ENCODE results near the gene KCNJ6. TPM values are rescaled to one million over a fixed set of nuclear protein-coding genes. Genes with fewer than 3 reads are reported as not detected.
A peak's percentile ranks its signal among the peaks of the same experiment; 100 is the strongest.

KCNJ6 gene
- total and polyA plus RNA-seq, 9 of the 15 experiments (the other 6 are each of a cell fraction or from before 2014, with no cell fraction given): 0.06 to 0.21 (median 0.13) TPM; not detected in 1

DNA sequence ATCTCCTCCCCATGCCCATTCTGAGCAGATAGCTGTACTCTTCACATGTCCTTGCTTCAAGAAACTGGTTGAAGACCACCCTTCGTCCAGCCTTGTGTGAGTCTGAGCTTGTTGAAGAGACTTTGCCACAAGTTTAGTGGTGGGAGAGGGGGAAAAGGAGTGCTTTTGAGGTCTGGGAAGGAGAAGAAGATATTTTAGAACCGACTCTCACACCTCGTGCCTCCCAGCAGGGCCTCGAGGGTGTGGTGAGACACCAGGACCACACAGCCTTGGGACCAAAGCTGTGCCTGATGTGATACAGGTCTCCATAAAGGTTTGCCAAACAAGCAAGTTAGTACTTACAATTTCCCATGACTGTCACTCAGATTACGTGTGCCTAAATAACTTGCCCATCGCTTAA lies 347.8 kb downstream of the KCNJ6 start:
- no peak overlapping the region for H3K4me2 ChIP-seq (ENCODE audit: insufficient read depth, low read length)
- H3K79me2 ChIP-seq (ENCODE audit: control insufficient read depth, insufficient read depth, low read length): peaks cover 2% of the 10 kb centered on the region
- H3K36me3 ChIP-seq (ENCODE audit: control insufficient read depth, insufficient read depth, low read length): no peaks in the 10 kb centered on the region
- H3K9me1 ChIP-seq (ENCODE audit: control insufficient read depth, insufficient read depth, low read length): no peaks in the 10 kb centered on the region
- ChIA-PET CTCF (ENCODE audit: low intra/inter-chr PET ratio) (interaction anchor here (0.7 kb wide), 1 partner anchor 50 kb away, joined by 3 read pairs; no protein-coding TSS in a partner anchor), POLR2A (interaction anchor here (0.6 to 1.5 kb wide), 3 partner anchors 27 to 347 kb away, joined by 3 to 4 read pairs (median 3); no protein-coding TSS in a partner anchor)
- FAIRE-seq: no peak
- no peak overlapping the region for H3K4me3 ChIP-seq
- intact Hi-C loops (cut with micrococcal nuclease) (loop anchor here (10.0 kb wide), 1 partner anchor 344 kb away; no protein-coding TSS in a partner anchor), in situ Hi-C loops (cut with MboI) (no loop called here)
- no TSS peak for BruUV-seq (replicated peaks)
- WGBS (ENCODE audit: insufficient coverage, low coverage, missing lambda C conversion rate): 34% methylated on average over 6 of the region's 6 CpGs
- no peaks in the 10 kb centered on the region for H4K20me1 ChIP-seq (replicated peaks; ENCODE audit: control insufficient read depth, insufficient read depth, low read length)
- H3K4me1 ChIP-seq (replicated peaks in 1 of 2; ENCODE audit: control insufficient read depth in 2 of 2, insufficient read depth in 2 of 2, low read length in 2 of 2): peaks cover 22 to 34% of the 10 kb centered on the region in 2 experiments
- H2AFZ ChIP-seq (ENCODE audit: low read depth, low read length): peak overlapping the region; percentile 74
- TF ChIP-seq, protein P1, sequence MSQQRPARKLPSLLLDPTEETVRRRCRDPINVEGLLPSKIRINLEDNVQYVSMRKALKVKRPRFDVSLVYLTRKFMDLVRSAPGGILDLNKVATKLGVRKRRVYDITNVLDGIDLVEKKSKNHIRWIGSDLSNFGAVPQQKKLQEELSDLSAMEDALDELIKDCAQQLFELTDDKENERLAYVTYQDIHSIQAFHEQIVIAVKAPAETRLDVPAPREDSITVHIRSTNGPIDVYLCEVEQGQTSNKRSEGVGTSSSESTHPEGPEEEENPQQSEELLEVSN (IDR thresholded peaks at IDR 0.05; ENCODE audit: borderline replicate concordance in 1 of 2, extremely low read depth in 1 of 2, insufficient read depth in 1 of 2, insufficient read length in 1 of 2, low read depth in 1 of 2, low read length in 1 of 2, poor library complexity in 1 of 2, severe bottlenecking in 1 of 2): peak in 1 of 2 experiments; percentile 34
- peak; percentile 67 for TF ChIP-seq L3MBTL2 (IDR thresholded peaks at IDR 0.05)
- TF ChIP-seq, protein P2, sequence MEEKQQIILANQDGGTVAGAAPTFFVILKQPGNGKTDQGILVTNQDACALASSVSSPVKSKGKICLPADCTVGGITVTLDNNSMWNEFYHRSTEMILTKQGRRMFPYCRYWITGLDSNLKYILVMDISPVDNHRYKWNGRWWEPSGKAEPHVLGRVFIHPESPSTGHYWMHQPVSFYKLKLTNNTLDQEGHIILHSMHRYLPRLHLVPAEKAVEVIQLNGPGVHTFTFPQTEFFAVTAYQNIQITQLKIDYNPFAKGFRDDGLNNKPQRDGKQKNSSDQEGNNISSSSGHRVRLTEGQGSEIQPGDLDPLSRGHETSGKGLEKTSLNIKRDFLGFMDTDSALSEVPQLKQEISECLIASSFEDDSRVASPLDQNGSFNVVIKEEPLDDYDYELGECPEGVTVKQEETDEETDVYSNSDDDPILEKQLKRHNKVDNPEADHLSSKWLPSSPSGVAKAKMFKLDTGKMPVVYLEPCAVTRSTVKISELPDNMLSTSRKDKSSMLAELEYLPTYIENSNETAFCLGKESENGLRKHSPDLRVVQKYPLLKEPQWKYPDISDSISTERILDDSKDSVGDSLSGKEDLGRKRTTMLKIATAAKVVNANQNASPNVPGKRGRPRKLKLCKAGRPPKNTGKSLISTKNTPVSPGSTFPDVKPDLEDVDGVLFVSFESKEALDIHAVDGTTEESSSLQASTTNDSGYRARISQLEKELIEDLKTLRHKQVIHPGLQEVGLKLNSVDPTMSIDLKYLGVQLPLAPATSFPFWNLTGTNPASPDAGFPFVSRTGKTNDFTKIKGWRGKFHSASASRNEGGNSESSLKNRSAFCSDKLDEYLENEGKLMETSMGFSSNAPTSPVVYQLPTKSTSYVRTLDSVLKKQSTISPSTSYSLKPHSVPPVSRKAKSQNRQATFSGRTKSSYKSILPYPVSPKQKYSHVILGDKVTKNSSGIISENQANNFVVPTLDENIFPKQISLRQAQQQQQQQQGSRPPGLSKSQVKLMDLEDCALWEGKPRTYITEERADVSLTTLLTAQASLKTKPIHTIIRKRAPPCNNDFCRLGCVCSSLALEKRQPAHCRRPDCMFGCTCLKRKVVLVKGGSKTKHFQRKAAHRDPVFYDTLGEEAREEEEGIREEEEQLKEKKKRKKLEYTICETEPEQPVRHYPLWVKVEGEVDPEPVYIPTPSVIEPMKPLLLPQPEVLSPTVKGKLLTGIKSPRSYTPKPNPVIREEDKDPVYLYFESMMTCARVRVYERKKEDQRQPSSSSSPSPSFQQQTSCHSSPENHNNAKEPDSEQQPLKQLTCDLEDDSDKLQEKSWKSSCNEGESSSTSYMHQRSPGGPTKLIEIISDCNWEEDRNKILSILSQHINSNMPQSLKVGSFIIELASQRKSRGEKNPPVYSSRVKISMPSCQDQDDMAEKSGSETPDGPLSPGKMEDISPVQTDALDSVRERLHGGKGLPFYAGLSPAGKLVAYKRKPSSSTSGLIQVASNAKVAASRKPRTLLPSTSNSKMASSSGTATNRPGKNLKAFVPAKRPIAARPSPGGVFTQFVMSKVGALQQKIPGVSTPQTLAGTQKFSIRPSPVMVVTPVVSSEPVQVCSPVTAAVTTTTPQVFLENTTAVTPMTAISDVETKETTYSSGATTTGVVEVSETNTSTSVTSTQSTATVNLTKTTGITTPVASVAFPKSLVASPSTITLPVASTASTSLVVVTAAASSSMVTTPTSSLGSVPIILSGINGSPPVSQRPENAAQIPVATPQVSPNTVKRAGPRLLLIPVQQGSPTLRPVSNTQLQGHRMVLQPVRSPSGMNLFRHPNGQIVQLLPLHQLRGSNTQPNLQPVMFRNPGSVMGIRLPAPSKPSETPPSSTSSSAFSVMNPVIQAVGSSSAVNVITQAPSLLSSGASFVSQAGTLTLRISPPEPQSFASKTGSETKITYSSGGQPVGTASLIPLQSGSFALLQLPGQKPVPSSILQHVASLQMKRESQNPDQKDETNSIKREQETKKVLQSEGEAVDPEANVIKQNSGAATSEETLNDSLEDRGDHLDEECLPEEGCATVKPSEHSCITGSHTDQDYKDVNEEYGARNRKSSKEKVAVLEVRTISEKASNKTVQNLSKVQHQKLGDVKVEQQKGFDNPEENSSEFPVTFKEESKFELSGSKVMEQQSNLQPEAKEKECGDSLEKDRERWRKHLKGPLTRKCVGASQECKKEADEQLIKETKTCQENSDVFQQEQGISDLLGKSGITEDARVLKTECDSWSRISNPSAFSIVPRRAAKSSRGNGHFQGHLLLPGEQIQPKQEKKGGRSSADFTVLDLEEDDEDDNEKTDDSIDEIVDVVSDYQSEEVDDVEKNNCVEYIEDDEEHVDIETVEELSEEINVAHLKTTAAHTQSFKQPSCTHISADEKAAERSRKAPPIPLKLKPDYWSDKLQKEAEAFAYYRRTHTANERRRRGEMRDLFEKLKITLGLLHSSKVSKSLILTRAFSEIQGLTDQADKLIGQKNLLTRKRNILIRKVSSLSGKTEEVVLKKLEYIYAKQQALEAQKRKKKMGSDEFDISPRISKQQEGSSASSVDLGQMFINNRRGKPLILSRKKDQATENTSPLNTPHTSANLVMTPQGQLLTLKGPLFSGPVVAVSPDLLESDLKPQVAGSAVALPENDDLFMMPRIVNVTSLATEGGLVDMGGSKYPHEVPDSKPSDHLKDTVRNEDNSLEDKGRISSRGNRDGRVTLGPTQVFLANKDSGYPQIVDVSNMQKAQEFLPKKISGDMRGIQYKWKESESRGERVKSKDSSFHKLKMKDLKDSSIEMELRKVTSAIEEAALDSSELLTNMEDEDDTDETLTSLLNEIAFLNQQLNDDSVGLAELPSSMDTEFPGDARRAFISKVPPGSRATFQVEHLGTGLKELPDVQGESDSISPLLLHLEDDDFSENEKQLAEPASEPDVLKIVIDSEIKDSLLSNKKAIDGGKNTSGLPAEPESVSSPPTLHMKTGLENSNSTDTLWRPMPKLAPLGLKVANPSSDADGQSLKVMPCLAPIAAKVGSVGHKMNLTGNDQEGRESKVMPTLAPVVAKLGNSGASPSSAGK (IDR thresholded peaks at IDR 0.05): peak; percentile 58
- TF ChIP-seq, protein P3, sequence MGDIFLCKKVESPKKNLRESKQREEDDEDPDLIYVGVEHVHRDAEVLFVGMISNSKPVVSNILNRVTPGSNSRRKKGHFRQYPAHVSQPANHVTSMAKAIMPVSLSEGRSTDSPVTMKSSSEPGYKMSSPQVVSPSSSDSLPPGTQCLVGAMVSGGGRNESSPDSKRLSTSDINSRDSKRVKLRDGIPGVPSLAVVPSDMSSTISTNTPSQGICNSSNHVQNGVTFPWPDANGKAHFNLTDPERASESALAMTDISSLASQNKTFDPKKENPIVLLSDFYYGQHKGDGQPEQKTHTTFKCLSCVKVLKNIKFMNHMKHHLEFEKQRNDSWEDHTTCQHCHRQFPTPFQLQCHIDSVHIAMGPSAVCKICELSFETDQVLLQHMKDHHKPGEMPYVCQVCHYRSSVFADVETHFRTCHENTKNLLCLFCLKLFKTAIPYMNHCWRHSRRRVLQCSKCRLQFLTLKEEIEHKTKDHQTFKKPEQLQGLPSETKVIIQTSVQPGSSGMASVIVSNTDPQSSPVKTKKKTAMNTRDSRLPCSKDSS (IDR thresholded peaks at IDR 0.05; ENCODE audit: low read depth, partially characterized antibody): no peak
- H3K9me3 ChIP-seq (replicated peaks; ENCODE audit: control insufficient read depth, insufficient read depth, low read depth, low read length): no peaks in the 10 kb centered on the region
- H3K9ac ChIP-seq (ENCODE audit: insufficient read depth in 1 of 2, low read depth in 2 of 2, low read length in 2 of 2): no peak overlapping the region
- no peaks in the 10 kb centered on the region; a peak in 1 of 5 replicates for H3K27me3 ChIP-seq (ENCODE audit: control insufficient read depth in 2 of 2, insufficient read depth in 2 of 2, low read length in 2 of 2)
- no peak for DNase-seq (ENCODE audit: extremely low read depth in 1 of 4, low spot score in 3 of 4)
- ATAC-seq: no peak
- no peak overlapping the region for H3K27ac ChIP-seq (ENCODE audit: extremely low read depth, low read depth, low read length)

Measured in K562 (cell line).